CD4-positive, CD25-positive, alpha-beta regulatory T cell (primary cell): Measurements from ENCODE around the gene NSD1. TPM values are rescaled to one million over a fixed set of nuclear protein-coding genes. Genes with fewer than 3 reads are reported as not detected.
"Not testable (repeated sequence)": the region's sequence is repeated elsewhere in the genome, so short reads cannot be mapped to it uniquely, and the experiment has no call there.

Source experiments
- ATAC-seq, 2 donors: fragments of 150-1000 bp; cut with Tn5 transposase; one replicate each; pipeline ENCODE4 v1.10.0; 2021; ENCODE audit warnings: low read depth in 2 of 2, moderate number of reproducible peaks in 2 of 2, moderate library complexity in 1 of 2
- DNase-seq, 3 donors: peaks; one replicate each; pipeline versions ENCODE4 v3.0.0 to v3.0.0-alpha.2; 2012 to 2022; ENCODE audit warnings: mixed read lengths in 1 of 3
- H3K27ac ChIP-seq: one replicate; pipeline ENCODE4 v1.7.0; 2013; ENCODE audit warnings: mild to moderate bottlenecking, low read length; ENCODE audit not compliant: insufficient read depth, poor library complexity, severe bottlenecking
- H3K27me3 ChIP-seq: one replicate; pipeline ENCODE4 v1.7.0; 2013; ENCODE audit warnings: low read length; ENCODE audit not compliant: control insufficient read depth, insufficient read depth
- H3K36me3 ChIP-seq: one replicate; pipeline ENCODE4 v1.7.0; 2013; ENCODE audit warnings: mild to moderate bottlenecking, low read length, moderate library complexity; ENCODE audit not compliant: control insufficient read depth, insufficient read depth
- H3K4me1 ChIP-seq: 2 replicates; pipeline ENCODE4 v1.7.0; 2013; ENCODE audit warnings: mild to moderate bottlenecking, low read length; ENCODE audit not compliant: insufficient read depth, control insufficient read depth, poor library complexity, severe bottlenecking
- H3K4me3 ChIP-seq: one replicate; pipeline ENCODE4 v1.7.0; 2013; ENCODE audit warnings: low read depth, mild to moderate bottlenecking, low read length, moderate library complexity
- H3K9me3 ChIP-seq, 2 experiments: 1 replicate in 1 of 2; 2 replicates in 1 of 2; pipeline ENCODE4 v1.7.0; 2013; ENCODE audit warnings: low read length in 2 of 2, mild to moderate bottlenecking in 1 of 2, moderate library complexity in 1 of 2; ENCODE audit not compliant: control insufficient read depth in 2 of 2
- H3K27ac Mint-ChIP-seq, 3 donors: one replicate each; pipeline ENCODE4 v1.8.0; 2020 to 2022; ENCODE audit warnings: mild to moderate bottlenecking in 3 of 3, mixed read lengths in 3 of 3, moderate library complexity in 2 of 3
- H3K27me3 Mint-ChIP-seq: one replicate; pipeline ENCODE4 v1.8.0; 2022; ENCODE audit warnings: mild to moderate bottlenecking, mixed read lengths
- H3K36me3 Mint-ChIP-seq: one replicate; pipeline ENCODE4 v1.8.0; 2020; ENCODE audit warnings: mixed read lengths
- H3K4me1 Mint-ChIP-seq, 4 donors: one replicate each; pipeline ENCODE4 v1.8.0; 2020 to 2022; ENCODE audit warnings: mixed read lengths in 4 of 4, mild to moderate bottlenecking in 1 of 4
- H3K4me3 Mint-ChIP-seq, 4 donors: one replicate each; pipeline ENCODE4 v1.8.0; 2020 to 2022; ENCODE audit warnings: mild to moderate bottlenecking in 4 of 4, mixed read lengths in 4 of 4, moderate library complexity in 3 of 4
- H3K9me3 Mint-ChIP-seq, 7 donors: one replicate each; pipeline ENCODE4 v1.8.0; 2020 to 2022; ENCODE audit warnings: mixed read lengths in 7 of 7, mild to moderate bottlenecking in 3 of 7, moderate library complexity in 2 of 7
- polyA plus RNA-seq, 4 donors: library from polyadenylated mRNA; unstranded; fragments of 300-500 nt; fragmentation: Illumina TruSeq; gene quantifications; one replicate each; pipeline ENCODE4 v1.2.3, GENCODE V29; 2021
- total RNA-seq: library from RNA; stranded (reverse); gene quantifications from one replicate; pipeline ENCODE4 v1.2.3, GENCODE V29; 2022

Gene NSD1
- total and polyA plus RNA-seq, 5 donors from 2014 or later = 25.9 to 125 (median 41.3) TPM

GRCh38 chr5:177334781-177335700 is 201.5 kb downstream of the NSD1 start:
- Histone ChIP-seq H3K4me1 (no peaks in the 10 kb centered on the region), H3K36me3 (peaks cover 83% of the 10 kb centered on the region), H3K9me3 (peaks cover 3 to 7% of the 10 kb centered on the region in 2 experiments), H3K4me3 (no peak overlapping the region), H3K27me3 (no peaks in the 10 kb centered on the region), H3K27ac (no peak overlapping the region)
- H3K4me3 Mint-ChIP-seq = no peak overlapping the region
- H3K36me3 Mint-ChIP-seq = peaks cover 36% of the 10 kb centered on the region
- no peaks in the 10 kb centered on the region for H3K27me3 Mint-ChIP-seq
- DNase-seq = no peak
- H3K9me3 Mint-ChIP-seq = peaks cover 0 to 6% (median 1%) of the 10 kb centered on the region in 7 donors
- no peak for ATAC-seq
- H3K4me1 Mint-ChIP-seq = peaks cover 3 to 11% (median 7%) of the 10 kb centered on the region in 4 donors
- H3K27ac Mint-ChIP-seq = no peak overlapping the region

GRCh38 chr5:177335701-177336065 is 202.1 kb downstream of the NSD1 start:
- Histone ChIP-seq H3K27me3 (no peaks in the 10 kb centered on the region), H3K36me3 (peaks cover 84% of the 10 kb centered on the region), H3K4me1 (no peaks in the 10 kb centered on the region), H3K9me3 (peaks cover 5 to 11% of the 10 kb centered on the region in 2 experiments), H3K27ac (no peak overlapping the region), H3K4me3 (no peak overlapping the region)
- Mint-ChIP-seq H3K4me3 (no peak overlapping the region), H3K4me1 (peaks cover 3 to 11% (median 6%) of the 10 kb centered on the region in 4 donors), H3K9me3 (peaks cover 0 to 6% (median 1%) of the 10 kb centered on the region in 7 donors), H3K36me3 (peaks cover 31% of the 10 kb centered on the region), H3K27me3 (no peaks in the 10 kb centered on the region), H3K27ac (no peak overlapping the region)
- no peak for ATAC-seq
- DNase-seq = no peak

DNA sequence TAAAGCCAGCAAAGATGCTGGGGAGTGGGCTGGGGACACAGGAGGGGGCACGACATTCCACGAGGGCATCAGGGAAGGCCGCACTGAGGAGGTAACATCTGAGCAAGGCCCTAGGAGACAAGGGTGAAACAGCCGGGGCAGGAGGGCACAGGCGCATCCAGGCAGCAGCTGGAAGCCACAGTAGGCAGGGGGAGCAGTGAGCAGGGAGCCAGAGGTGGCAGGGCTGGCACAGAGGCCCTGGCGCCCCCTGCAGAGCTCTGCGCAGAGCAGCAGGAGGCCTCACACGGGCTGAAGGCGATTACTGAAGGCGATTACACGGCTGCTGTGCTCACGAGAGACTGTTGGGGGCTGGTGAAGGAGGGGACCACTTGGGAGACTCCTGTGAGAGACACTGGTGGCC is 202.5 kb downstream of the NSD1 start:
- H3K9me3 ChIP-seq = peaks cover 5 to 11% of the 10 kb centered on the region in 2 experiments
- no peaks in the 10 kb centered on the region for H3K27me3 ChIP-seq
- Mint-ChIP-seq H3K4me3 (no peak overlapping the region), H3K27ac (no peak overlapping the region), H3K4me1 (peaks cover 3 to 11% (median 6%) of the 10 kb centered on the region in 4 donors), H3K27me3 (no peaks in the 10 kb centered on the region), H3K9me3 (peaks cover 0 to 6% (median 1%) of the 10 kb centered on the region in 7 donors), H3K36me3 (peaks cover 30% of the 10 kb centered on the region)
- no peak overlapping the region for H3K27ac ChIP-seq
- H3K4me3 ChIP-seq = no peak overlapping the region
- peaks cover 82% of the 10 kb centered on the region for H3K36me3 ChIP-seq
- peak in 1 of 2 donors; percentile 35 for ATAC-seq
- H3K4me1 ChIP-seq = no peaks in the 10 kb centered on the region
- DNase-seq = peak in 1 of 3 donors; percentile 48

- ATAC-seq (no peak), DNase-seq (no peak)
- Mint-ChIP-seq H3K4me1 (peaks cover 6 to 16% (median 9%) of the 10 kb centered on the region in 4 donors), H3K4me3 (no peak overlapping the region), H3K27me3 (no peaks in the 10 kb centered on the region), H3K9me3 (peaks cover 0 to 6% (median 3%) of the 10 kb centered on the region in 7 donors), H3K36me3 (peaks cover 37% of the 10 kb centered on the region), H3K27ac (no peak overlapping the region)
- Histone ChIP-seq H3K4me3 (no peak overlapping the region), H3K36me3 (peaks cover 82% of the 10 kb centered on the region), H3K27me3 (no peaks in the 10 kb centered on the region), H3K27ac (no peak overlapping the region), H3K4me1 (no peaks in the 10 kb centered on the region), H3K9me3 (peaks cover 5 to 11% of the 10 kb centered on the region in 2 experiments)
Observed at GRCh38 chr5:177336603-177337494, 203.3 kb downstream of the NSD1 start.

DNA sequence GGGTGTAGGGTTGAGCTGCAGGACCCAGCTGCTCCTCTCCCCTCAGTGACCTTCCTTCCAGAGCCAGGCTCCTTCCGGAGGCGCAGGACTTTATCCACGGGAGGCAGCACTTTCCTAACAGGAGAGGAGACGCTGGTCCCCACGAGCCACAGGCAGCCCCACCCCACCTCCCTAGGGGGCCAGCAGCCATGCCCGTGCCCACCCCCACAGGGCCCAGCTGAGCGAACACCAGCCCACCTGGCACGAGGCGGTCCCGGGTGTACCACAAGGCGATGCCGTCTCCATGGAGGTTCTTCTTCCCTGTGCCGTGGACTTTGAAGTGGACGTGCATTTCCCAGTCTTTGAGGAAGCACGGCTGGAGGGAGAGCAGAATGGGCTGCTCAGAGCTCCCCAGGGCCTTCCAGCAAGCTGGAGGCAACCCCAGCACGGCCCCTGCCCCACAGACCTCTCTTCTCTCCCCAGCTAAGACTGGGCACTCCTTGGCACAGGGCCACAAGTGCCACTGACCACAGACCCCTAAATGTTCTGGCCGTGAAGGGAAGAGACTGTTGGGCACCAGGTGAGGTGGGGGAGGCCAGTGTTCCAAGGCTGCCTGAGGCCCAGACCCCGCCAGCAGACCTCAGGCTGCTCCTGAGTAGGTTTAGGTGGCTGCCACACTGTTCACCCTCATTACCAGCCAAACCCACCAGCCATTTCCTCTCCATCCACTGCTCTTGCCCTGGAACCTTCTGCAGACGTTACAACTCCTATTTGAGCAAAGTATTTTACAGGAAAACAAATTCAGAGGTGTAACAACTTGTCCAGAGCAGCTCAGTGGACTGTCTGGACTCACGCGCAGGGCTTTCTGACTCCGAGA is 204.9 kb downstream of the NSD1 start:
- ATAC-seq (no peak), DNase-seq (no peak)
- H3K9me3 ChIP-seq = peaks cover 5 to 11% of the 10 kb centered on the region in 2 experiments
- Mint-ChIP-seq H3K27ac (no peak overlapping the region), H3K4me1 (peaks cover 7 to 19% (median 12%) of the 10 kb centered on the region in 4 donors), H3K9me3 (peaks cover 0 to 6% (median 3%) of the 10 kb centered on the region in 7 donors), H3K4me3 (no peak overlapping the region), H3K27me3 (no peaks in the 10 kb centered on the region), H3K36me3 (peaks cover 39% of the 10 kb centered on the region)
- H3K36me3 ChIP-seq = peaks cover 88% of the 10 kb centered on the region
- no peak overlapping the region for H3K27ac ChIP-seq
- H3K4me3 ChIP-seq = no peak overlapping the region
- H3K27me3 ChIP-seq = no peaks in the 10 kb centered on the region
- no peaks in the 10 kb centered on the region for H3K4me1 ChIP-seq

DNA sequence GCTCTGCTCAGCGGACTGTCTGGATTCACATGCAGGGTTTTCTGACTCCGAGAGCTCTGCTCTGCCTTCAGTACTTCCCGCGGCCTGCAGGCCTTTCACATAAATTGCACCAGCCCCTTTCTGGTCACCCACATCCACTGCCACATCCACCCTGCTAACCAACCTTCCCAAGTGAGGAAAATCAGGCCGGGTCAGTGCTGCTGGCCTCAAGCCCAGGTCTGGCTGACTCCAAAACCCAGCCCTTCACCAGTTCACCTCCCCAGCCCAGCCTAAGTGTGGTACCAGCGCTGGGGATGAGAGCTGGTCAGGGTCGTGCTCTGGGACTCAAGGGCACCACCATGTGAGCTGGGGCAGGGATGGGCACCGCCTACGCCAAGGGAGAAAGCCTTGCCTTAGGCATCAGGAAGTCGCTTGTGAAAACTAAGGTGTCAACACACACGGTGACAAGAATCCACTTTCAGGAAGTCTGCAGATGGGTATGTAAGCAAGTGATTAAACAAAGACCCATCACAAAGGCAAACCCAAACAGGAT is 205.6 kb downstream of the NSD1 start:
- Mint-ChIP-seq H3K9me3 (peaks cover 0 to 6% (median 3%) of the 10 kb centered on the region in 7 donors), H3K4me1 (peaks cover 10 to 22% (median 11%) of the 10 kb centered on the region in 4 donors), H3K27ac (no peak overlapping the region), H3K4me3 (no peak overlapping the region), H3K36me3 (peaks cover 38% of the 10 kb centered on the region), H3K27me3 (no peaks in the 10 kb centered on the region)
- Histone ChIP-seq H3K27me3 (no peaks in the 10 kb centered on the region), H3K4me1 (no peaks in the 10 kb centered on the region), H3K36me3 (peaks cover 82% of the 10 kb centered on the region), H3K9me3 (peaks cover 5 to 11% of the 10 kb centered on the region in 2 experiments), H3K27ac (no peak overlapping the region), H3K4me3 (no peak overlapping the region)
- DNase-seq = no peak
- ATAC-seq = no peak

GRCh38 chr5:177343000-177343399 is 209.4 kb downstream of the NSD1 start:
- Histone ChIP-seq H3K9me3 (peaks cover 5 to 11% of the 10 kb centered on the region in 2 experiments), H3K36me3 (peaks cover 69% of the 10 kb centered on the region)
- not testable (repeated sequence) for ATAC-seq, H3K4me3 ChIP-seq, H3K27me3 Mint-ChIP-seq, H3K9me3 Mint-ChIP-seq, H3K27ac Mint-ChIP-seq, DNase-seq, H3K27me3 ChIP-seq, H3K4me3 Mint-ChIP-seq, H3K27ac ChIP-seq, H3K4me1 ChIP-seq
- H3K36me3 Mint-ChIP-seq = peaks cover 24% of the 10 kb centered on the region
- peaks cover 17 to 45% (median 22%) of the 10 kb centered on the region in 4 donors for H3K4me1 Mint-ChIP-seq
